Activated CD4-positive, alpha-beta memory T cell treated with anti-CD3 and anti-CD28 coated beads for 36 hours (primary cell): ENCODE measurements around the gene CELF5. TPM values are rescaled to one million over a fixed set of nuclear protein-coding genes. Genes with fewer than 3 reads are reported as not detected.

Experiments
- CTCF ChIA-PET: fragments of 350-600 bp; sonication (Branson Sonifier 250); formaldehyde crosslinking; loops from one replicate; lab custom pipeline; 2021; ENCODE audit warnings: antibody characterized with exemption, inconsistent platforms; lab: Charles Lee
- POLR2A ChIA-PET: fragments of 350-600 bp; sonication (Branson Sonifier 250); formaldehyde crosslinking; loops from one replicate; lab custom pipeline; 2021; ENCODE audit warnings: antibody characterized with exemption; lab: Charles Lee
- DNase-seq: peaks from one replicate; pipeline ENCODE4 v3.0.0-alpha.2; 2020
- H3K27ac Mint-ChIP-seq: one replicate; pipeline ENCODE4 v1.8.0; 2021; ENCODE audit warnings: mixed read lengths
- H3K27me3 Mint-ChIP-seq: one replicate; pipeline ENCODE4 v1.8.0; 2021; ENCODE audit warnings: mixed read lengths
- H3K36me3 Mint-ChIP-seq: one replicate; pipeline ENCODE4 v1.8.0; 2021; ENCODE audit warnings: mixed read lengths
- H3K4me1 Mint-ChIP-seq: one replicate; pipeline ENCODE4 v1.8.0; 2021; ENCODE audit warnings: low read depth, mixed read lengths
- H3K4me3 Mint-ChIP-seq: one replicate; pipeline ENCODE4 v1.8.0; 2021; ENCODE audit warnings: mild to moderate bottlenecking, mixed read lengths
- H3K9me3 Mint-ChIP-seq: one replicate; pipeline ENCODE4 v1.8.0; 2021; ENCODE audit warnings: mixed read lengths
- intact Hi-C: fragments of 100-400 bp; cut with micrococcal nuclease; formaldehyde crosslinking; loops from one replicate; pipeline ENCODE4 v1.15.1; 2023
- total RNA-seq, 2 experiments: library from RNA; stranded (reverse); gene quantifications; one replicate each; pipeline ENCODE4 v1.2.3, GENCODE V29; 2021

The CELF5 gene
- under 1 TPM in 1 of 2 experiments, not detected in 1; 0.14 TPM for total RNA-seq

DNA sequence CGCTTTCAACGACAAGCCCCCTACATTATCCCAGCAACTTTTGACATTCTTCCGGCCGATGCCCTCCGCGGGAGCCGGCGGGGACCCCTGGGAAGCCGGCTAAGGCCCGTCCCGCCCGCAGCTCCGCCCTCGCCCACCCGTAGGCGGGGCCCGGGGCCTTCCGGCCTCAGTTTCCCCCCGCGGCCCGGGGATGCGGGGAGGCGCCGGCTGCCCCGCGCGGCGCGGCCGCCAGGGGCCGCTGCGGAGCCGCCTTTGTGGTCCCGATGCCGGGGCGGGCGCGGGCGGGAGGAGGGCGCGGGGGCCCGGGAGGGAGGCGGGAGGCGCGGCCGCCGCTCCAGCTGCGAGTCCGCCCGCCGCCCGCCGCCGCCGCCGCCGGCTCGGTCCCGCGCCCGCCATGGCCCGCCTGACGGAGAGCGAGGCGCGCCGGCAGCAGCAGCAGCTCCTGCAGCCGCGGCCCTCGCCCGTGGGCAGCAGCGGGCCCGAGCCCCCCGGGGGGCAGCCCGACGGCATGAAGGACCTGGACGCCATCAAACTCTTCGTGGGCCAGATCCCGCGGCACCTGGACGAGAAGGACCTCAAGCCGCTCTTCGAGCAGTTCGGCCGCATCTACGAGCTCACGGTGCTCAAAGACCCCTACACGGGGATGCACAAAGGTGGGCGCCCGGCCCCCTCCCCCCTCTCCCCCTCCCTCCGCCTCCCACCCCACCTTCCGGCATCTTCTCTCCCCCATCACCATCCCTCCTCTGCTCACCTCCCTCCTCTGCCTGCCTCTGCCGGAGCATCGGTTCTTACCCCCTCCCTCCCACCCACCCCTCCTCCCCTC lies at the start of gene CELF5:
CELF5 (plus strand) TSS at position 316 of the 823 bp plus-strand sequence; CDS start at position 395, 79 bp downstream.
- H3K4me1 Mint-ChIP-seq: no peaks in the 10 kb centered on the region
- no peak within 1 kb of the TSS for H3K27ac Mint-ChIP-seq
- CTCF ChIA-PET: interaction anchor here (0.6 to 1.4 kb wide), 9 partner anchors 9 to 1096 kb away, joined by 3 to 10 read pairs (median 4); no protein-coding TSS in a partner anchor
- H3K4me3 Mint-ChIP-seq: no peak within 1 kb of the TSS
- H3K36me3 Mint-ChIP-seq: no peaks in the 10 kb centered on the region
- peak; percentile 61 for DNase-seq
- intact Hi-C loops: no loop called here
- H3K9me3 Mint-ChIP-seq: no peaks in the 10 kb centered on the region
- H3K27me3 Mint-ChIP-seq: peaks cover 27% of the 10 kb centered on the region
- POLR2A ChIA-PET: no interaction called here

DNA sequence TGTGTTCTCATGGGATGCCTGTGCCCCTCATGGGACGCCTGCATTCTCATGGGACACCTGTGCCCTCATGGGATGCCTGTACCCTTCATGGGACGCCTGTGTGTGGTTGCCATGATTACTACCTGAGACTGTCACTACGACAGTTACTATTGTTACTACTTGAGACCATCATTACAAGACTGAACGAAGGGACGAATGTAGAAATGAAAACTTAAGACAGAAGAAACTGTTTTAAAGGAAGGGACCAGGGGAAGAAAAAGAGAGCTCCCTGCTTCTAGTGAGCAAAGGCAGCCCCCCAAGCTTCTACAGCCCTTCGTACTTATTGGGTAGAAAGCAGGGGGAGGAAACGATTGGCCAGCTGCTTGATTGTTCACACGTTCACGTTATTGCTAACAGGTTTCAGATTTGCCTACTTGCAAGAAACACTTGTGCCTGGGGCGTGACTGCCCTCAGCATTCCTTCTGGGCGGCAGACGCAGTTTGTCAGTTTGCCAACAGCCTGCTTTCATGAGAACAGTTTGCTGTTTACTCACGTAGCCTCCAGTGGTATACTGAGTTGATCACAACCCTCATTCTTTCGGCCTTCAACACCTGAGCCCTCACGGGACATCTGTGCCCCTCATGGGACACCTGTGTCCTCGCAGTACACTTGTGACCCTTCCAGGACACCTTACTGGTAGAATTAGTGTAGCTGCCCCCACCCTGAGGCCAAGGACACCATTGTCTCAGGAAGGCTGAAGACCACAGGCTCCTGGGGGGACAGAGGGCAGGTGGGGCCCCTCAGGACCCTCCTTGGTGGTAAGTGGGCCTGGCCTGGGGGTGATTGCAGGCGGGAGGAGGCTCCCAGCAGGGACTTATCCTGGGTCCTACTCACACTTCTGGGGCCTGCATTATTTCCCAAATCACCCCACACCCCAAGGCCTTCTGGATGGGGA lies 48.4 kb upstream of the CELF5 start:
- CTCF ChIA-PET: interaction anchor here (0.9 to 1.1 kb wide), 3 partner anchors 13 to 140 kb away, joined by 3 read pairs; no protein-coding TSS in a partner anchor
- Mint-ChIP-seq H3K27me3 (no peaks in the 10 kb centered on the region), H3K4me3 (peak overlapping the region; percentile 74), H3K36me3 (peaks cover 23% of the 10 kb centered on the region), H3K4me1 (peaks cover 20% of the 10 kb centered on the region), H3K9me3 (no peaks in the 10 kb centered on the region), H3K27ac (peak overlapping the region; percentile 90)
- POLR2A ChIA-PET: interaction anchor here (1.0 kb wide), 1 partner anchor 95 kb away, joined by 3 read pairs; no protein-coding TSS in a partner anchor
- peak; percentile 53 for DNase-seq
- intact Hi-C loops: no loop called here

DNA sequence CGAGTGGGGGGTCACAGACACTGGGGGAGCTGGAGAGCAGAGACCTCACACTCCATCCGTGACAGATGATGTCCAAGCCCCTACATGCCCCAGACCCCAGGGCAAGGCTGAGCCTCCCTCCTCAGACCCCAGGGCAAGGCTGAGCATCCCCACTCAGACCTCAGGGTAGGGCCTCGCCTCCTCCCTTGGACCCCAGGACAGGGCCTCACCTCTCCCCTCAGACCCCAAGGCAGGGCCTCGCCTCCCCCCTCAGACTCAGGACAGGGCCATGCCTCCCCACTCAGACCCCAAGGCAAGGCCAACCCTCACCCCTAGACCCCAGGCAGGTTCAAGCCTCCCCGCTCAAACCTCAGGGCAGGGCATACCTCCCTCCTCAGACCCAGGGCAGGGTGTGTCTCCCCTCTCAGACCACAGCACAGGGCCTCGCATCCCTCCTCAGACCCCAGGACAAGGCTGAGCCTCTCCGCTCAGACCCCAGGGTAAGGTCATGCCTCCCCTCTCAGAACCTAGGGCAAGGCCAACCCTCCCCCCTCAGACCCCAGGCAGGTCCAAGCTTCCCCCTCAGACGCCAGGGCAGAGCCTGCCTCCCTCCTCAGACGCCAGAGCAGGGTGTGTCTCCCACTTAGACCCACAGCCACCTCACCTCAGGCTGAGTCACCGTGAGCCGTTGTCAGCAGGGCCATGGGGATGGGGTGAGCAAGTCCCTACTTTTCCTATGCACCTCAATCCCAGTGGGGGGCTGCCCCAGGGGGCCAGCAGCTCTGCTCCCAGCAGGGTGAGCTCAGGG lies 47.6 kb upstream of the CELF5 start:
- Mint-ChIP-seq H3K27me3 (no peaks in the 10 kb centered on the region), H3K4me3 (peak overlapping the region; percentile 74), H3K27ac (peak overlapping the region; percentile 90), H3K36me3 (peaks cover 24% of the 10 kb centered on the region), H3K4me1 (peaks cover 23% of the 10 kb centered on the region), H3K9me3 (no peaks in the 10 kb centered on the region)
- peak; percentile 84 for DNase-seq
- intact Hi-C loops: no loop called here
- ChIA-PET POLR2A (interaction anchor here (0.6 kb wide), 2 partner anchors 48 to 1958 kb away, joined by 3 to 4 read pairs; no protein-coding TSS in a partner anchor), CTCF (interaction anchor here (0.6 to 1.1 kb wide), 3 partner anchors 13 to 141 kb away, joined by 3 read pairs; no protein-coding TSS in a partner anchor)

DNA sequence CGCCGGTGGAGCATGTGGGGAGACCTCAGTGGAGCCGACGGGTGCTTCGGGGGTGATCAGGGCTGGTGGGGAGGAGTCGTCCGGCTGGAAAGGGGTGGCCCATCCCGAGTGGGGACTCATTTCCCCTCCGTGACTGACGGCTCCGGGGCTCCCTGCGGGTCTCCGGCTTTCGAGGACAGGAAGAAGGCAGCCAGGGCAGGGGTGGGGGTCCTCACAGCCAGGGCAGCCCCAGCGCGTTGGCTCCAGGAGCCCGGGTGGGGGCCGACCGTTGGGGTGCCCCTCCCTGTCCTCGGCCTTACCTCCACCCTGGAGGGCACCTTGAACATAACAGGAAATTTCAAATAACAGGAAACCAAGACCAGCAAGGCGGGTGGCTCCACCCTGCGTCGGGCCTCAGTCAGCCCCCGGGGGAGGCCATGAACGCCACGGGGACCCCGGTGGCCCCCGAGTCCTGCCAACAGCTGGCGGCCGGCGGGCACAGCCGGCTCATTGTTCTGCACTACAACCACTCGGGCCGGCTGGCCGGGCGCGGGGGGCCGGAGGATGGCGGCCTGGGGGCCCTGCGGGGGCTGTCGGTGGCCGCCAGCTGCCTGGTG lies 46.0 kb upstream of the CELF5 start, which contains the start of gene S1PR4:
S1PR4 (plus strand) TSS at position 393 of the 596 bp plus-strand sequence; CDS start at position 417, 24 bp downstream.
- Mint-ChIP-seq H3K27ac (peak within 1 kb of the TSS; percentile 97), H3K9me3 (no peaks in the 10 kb centered on the region), H3K4me3 (peak within 1 kb of the TSS; percentile 98), H3K4me1 (peaks cover 31% of the 10 kb centered on the region), H3K36me3 (peaks cover 26% of the 10 kb centered on the region), H3K27me3 (no peaks in the 10 kb centered on the region)
- POLR2A ChIA-PET: no interaction called here
- CTCF ChIA-PET: no interaction called here
- intact Hi-C loops: loop anchor here (2.0 kb wide), 1 partner anchor 46 kb away; no protein-coding TSS in a partner anchor
- DNase-seq: peak; percentile 78

DNA sequence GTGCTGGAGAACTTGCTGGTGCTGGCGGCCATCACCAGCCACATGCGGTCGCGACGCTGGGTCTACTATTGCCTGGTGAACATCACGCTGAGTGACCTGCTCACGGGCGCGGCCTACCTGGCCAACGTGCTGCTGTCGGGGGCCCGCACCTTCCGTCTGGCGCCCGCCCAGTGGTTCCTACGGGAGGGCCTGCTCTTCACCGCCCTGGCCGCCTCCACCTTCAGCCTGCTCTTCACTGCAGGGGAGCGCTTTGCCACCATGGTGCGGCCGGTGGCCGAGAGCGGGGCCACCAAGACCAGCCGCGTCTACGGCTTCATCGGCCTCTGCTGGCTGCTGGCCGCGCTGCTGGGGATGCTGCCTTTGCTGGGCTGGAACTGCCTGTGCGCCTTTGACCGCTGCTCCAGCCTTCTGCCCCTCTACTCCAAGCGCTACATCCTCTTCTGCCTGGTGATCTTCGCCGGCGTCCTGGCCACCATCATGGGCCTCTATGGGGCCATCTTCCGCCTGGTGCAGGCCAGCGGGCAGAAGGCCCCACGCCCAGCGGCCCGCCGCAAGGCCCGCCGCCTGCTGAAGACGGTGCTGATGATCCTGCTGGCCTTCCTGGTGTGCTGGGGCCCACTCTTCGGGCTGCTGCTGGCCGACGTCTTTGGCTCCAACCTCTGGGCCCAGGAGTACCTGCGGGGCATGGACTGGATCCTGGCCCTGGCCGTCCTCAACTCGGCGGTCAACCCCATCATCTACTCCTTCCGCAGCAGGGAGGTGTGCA lies 45.3 kb upstream of the CELF5 start:
- POLR2A ChIA-PET: no interaction called here
- intact Hi-C loops: loop anchor here (2.0 kb wide), 1 partner anchor 46 kb away; no protein-coding TSS in a partner anchor
- peaks cover 26% of the 10 kb centered on the region for H3K36me3 Mint-ChIP-seq
- peak overlapping the region; percentile 97 for H3K27ac Mint-ChIP-seq
- H3K27me3 Mint-ChIP-seq: no peaks in the 10 kb centered on the region
- H3K9me3 Mint-ChIP-seq: no peaks in the 10 kb centered on the region
- CTCF ChIA-PET: interaction anchor here (0.6 kb wide), 1 partner anchor 26 kb away, joined by 3 read pairs; no protein-coding TSS in a partner anchor
- peak; percentile 49 for DNase-seq
- H3K4me1 Mint-ChIP-seq: peaks cover 37% of the 10 kb centered on the region
- H3K4me3 Mint-ChIP-seq: peak overlapping the region; percentile 98

DNA sequence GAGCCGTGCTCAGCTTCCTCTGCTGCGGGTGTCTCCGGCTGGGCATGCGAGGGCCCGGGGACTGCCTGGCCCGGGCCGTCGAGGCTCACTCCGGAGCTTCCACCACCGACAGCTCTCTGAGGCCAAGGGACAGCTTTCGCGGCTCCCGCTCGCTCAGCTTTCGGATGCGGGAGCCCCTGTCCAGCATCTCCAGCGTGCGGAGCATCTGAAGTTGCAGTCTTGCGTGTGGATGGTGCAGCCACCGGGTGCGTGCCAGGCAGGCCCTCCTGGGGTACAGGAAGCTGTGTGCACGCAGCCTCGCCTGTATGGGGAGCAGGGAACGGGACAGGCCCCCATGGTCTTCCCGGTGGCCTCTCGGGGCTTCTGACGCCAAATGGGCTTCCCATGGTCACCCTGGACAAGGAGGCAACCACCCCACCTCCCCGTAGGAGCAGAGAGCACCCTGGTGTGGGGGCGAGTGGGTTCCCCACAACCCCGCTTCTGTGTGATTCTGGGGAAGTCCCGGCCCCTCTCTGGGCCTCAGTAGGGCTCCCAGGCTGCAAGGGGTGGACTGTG lies 44.6 kb upstream of the CELF5 start:
- Mint-ChIP-seq H3K9me3 (no peaks in the 10 kb centered on the region), H3K36me3 (peaks cover 26% of the 10 kb centered on the region), H3K27me3 (no peaks in the 10 kb centered on the region), H3K4me3 (peak overlapping the region; percentile 98), H3K27ac (peak overlapping the region; percentile 97), H3K4me1 (peaks cover 44% of the 10 kb centered on the region)
- DNase-seq: peak; percentile 69
- CTCF ChIA-PET: interaction anchor here (0.6 kb wide), 1 partner anchor 27 kb away, joined by 3 read pairs; no protein-coding TSS in a partner anchor
- intact Hi-C loops: loop anchor here (2.0 kb wide), 1 partner anchor 47 kb away; no protein-coding TSS in a partner anchor
- POLR2A ChIA-PET: no interaction called here

DNA sequence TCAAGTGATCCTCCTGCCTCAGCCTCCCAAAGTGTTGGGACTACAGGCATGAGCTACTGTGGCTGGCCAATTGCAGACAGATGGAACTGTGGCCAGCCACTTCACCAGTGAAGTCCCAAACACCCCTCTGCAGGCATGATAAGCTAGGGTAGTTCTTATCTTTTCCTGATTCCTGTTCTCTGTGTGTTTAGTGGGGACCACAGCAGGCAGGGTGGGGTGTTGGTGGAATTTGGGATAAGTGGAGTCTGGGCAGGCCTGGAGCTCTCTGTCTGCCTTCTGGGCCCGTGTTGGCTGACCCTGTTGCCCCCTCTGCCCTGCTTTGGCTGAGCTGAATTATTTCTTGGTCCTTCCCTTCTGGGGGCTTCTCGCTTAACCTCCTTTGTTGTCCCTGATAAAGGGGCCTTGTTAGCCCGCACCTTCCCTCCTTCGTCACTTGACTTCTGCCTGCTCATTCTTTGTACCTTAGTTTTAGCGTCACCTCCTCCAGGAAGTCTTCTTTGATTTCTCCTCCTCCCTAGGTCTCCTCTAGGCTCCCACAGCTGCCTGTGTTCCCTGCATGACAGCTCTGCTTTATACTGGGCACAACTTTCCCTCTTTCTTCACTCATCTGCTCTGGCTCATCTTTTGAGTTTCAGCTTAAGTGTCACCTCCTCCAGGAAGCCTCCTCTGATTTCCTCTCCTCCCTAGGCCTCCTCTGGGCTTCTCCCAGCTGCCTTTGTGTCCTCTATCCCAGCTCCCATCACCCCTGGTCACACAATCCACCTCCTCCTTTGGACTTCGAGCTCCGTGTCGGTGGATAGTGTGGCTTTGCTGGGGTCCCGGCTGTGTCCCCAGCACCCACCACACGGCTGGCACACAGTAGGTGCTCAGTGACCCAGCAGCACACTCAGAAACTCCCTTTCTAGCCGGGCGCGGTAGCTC lies 40.5 kb upstream of the CELF5 start:
- peaks cover 52% of the 10 kb centered on the region for H3K4me1 Mint-ChIP-seq
- no peaks in the 10 kb centered on the region for H3K27me3 Mint-ChIP-seq
- CTCF ChIA-PET: interaction anchor here (0.5 to 1.4 kb wide), 4 partner anchors 22 to 234 kb away, joined by 3 to 5 read pairs (median 4); no protein-coding TSS in a partner anchor
- H3K4me3 Mint-ChIP-seq: peak overlapping the region; percentile 97
- peaks cover 29% of the 10 kb centered on the region for H3K36me3 Mint-ChIP-seq
- peak overlapping the region; percentile 71 for H3K27ac Mint-ChIP-seq
- POLR2A ChIA-PET: interaction anchor here (1.0 kb wide), 1 partner anchor 13 kb away, joined by 3 read pairs; no protein-coding TSS in a partner anchor
- no peaks in the 10 kb centered on the region for H3K9me3 Mint-ChIP-seq
- no peak for DNase-seq
- intact Hi-C loops: loop anchor here (2.0 kb wide), 2 partner anchors 29 to 233 kb away; no protein-coding TSS in a partner anchor

DNA sequence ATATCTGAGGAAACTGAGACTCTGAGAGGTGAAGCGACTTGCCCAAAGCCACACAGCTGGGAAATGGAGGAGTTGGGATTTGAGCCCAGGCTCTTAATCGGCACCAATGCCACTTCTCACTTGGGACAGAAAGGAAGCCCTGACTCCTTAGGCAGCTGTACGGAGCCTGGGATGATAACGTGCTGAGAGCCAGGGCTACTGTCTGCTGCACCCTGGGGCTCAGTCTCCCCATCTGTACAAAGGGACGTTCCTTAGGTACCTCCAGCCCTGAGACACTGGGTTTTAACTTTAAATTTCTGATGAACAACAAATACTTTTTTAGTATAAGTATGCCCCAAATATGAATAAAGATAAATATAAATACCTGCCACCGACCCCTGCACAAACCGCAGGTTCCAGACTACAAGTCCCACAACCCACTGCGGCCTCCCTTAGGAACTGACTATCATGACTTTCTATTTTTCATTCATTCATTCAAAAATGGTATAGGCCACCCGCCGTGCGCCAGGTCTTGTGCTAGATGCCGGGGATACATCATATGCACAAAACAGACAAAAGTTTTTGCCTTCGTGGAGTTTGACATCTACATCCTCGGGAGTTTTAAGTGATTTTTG lies 39.5 kb upstream of the CELF5 start:
- H3K4me1 Mint-ChIP-seq: peaks cover 56% of the 10 kb centered on the region
- H3K36me3 Mint-ChIP-seq: peaks cover 20% of the 10 kb centered on the region
- H3K9me3 Mint-ChIP-seq: no peaks in the 10 kb centered on the region
- ChIA-PET CTCF (interaction anchor here (0.5 to 1.7 kb wide), 5 partner anchors 23 to 120 kb away, joined by 3 to 5 read pairs (median 3); no protein-coding TSS in a partner anchor), POLR2A (no interaction called here)
- DNase-seq: peak; percentile 79
- peak overlapping the region; percentile 97 for H3K4me3 Mint-ChIP-seq
- H3K27ac Mint-ChIP-seq: peak overlapping the region; percentile 99
- intact Hi-C loops: loop anchor here (1.0 to 2.0 kb wide), 3 partner anchors 30 to 402 kb away; partner anchors contain the start of gene SGTA
- H3K27me3 Mint-ChIP-seq: no peaks in the 10 kb centered on the region
